ENCODE measurements around the gene PAK6. TPM values are rescaled to one million over a fixed set of nuclear protein-coding genes. Genes with fewer than 3 reads are reported as not detected.

PAK6 gene
- polyA plus RNA-seq, 3 donors: 0.03 TPM; not detected in 2

- peak in 2 of 3 donors; percentile 43 to 50 for DNase-seq
- intact Hi-C loops (cut with micrococcal nuclease): loop anchor here in 1 of 2 donors (1.0 to 2.0 kb wide), 2 partner anchors 9 to 13 kb away; no protein-coding TSS in a partner anchor
- Mint-ChIP-seq H3K27me3 (ENCODE audit: low read depth in 3 of 3) (peaks cover 0 to 9% (median 2%) of the 10 kb centered on the region in 3 donors), H3K4me3 (peak overlapping the region; percentile 92 to 93), H3K9me3 (peaks cover 0 to 3% (median 0%) of the 10 kb centered on the region in 7 donors), H3K36me3 (peaks cover 39 to 41% of the 10 kb centered on the region in 2 donors), H3K4me1 (peaks cover 69% of the 10 kb centered on the region), H3K27ac (peak overlapping the region; percentile 68 to 85 (median 74))
- Histone ChIP-seq H3K27me3 (ENCODE audit: control insufficient read depth in 2 of 2, insufficient read depth in 2 of 2, low read length in 2 of 2) (no peaks in the 10 kb centered on the region), H3K36me3 (replicated peaks in 1 of 2; ENCODE audit: control insufficient read depth in 1 of 2, insufficient read depth in 2 of 2, low read length in 2 of 2) (peaks cover 3 to 29% of the 10 kb centered on the region in 2 donors), H3K79me2 (ENCODE audit: insufficient read depth, low read length) (peaks cover 34% of the 10 kb centered on the region), H3K4me3 (replicated peaks in 1 of 3; ENCODE audit: low read depth in 2 of 3, low read length in 3 of 3) (peak overlapping the region; percentile 63 to 82 (median 68)), H3K9ac (ENCODE audit: insufficient read depth, low read length, poor library complexity, severe bottlenecking) (no peak overlapping the region), H3K4me2 (replicated peaks; ENCODE audit: extremely low read depth, low read length, poor library complexity, severe bottlenecking) (peak overlapping the region; percentile 93), H2AFZ (ENCODE audit: insufficient read depth, low read depth, low read length, poor library complexity, severe bottlenecking) (no peak overlapping the region), H4K20me1 (ENCODE audit: insufficient read depth, low read length) (peaks cover 3% of the 10 kb centered on the region), H3K27ac (ENCODE audit: low read depth in 1 of 2, low read length in 2 of 2) (peak overlapping the region in 1 of 2 donors; percentile 72), H3K9me3 (replicated peaks in 1 of 2; ENCODE audit: control insufficient read depth in 1 of 2, insufficient read depth in 1 of 2, low read length in 2 of 2) (no peaks in the 10 kb centered on the region), H3K4me1 (ENCODE audit: control insufficient read depth in 1 of 2, insufficient read depth in 2 of 2, low read length in 2 of 2) (peaks cover 44 to 63% of the 10 kb centered on the region in 2 donors)
- TF ChIP-seq, protein P1, sequence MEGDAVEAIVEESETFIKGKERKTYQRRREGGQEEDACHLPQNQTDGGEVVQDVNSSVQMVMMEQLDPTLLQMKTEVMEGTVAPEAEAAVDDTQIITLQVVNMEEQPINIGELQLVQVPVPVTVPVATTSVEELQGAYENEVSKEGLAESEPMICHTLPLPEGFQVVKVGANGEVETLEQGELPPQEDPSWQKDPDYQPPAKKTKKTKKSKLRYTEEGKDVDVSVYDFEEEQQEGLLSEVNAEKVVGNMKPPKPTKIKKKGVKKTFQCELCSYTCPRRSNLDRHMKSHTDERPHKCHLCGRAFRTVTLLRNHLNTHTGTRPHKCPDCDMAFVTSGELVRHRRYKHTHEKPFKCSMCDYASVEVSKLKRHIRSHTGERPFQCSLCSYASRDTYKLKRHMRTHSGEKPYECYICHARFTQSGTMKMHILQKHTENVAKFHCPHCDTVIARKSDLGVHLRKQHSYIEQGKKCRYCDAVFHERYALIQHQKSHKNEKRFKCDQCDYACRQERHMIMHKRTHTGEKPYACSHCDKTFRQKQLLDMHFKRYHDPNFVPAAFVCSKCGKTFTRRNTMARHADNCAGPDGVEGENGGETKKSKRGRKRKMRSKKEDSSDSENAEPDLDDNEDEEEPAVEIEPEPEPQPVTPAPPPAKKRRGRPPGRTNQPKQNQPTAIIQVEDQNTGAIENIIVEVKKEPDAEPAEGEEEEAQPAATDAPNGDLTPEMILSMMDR (IDR thresholded peaks at IDR 0.05): no peak
- no CpG with 5 or more reads among the region's 2 CpGs for WGBS (ENCODE audit: insufficient coverage)
Observed at GRCh38 chr15:40325700-40326099, 86.8 kb downstream of the PAK6 start.

Other genes starting within 250 kb of the PAK6 start
- gene SRP14, start 199.9 kb upstream of the PAK6 start, polyA plus RNA-seq: 100 to 1,000 TPM; 181 to 548 (median 525) TPM
- gene BMF, start 130.2 kb upstream of the PAK6 start, polyA plus RNA-seq: 10 to 100 TPM in 1 of 3 donors, 1 to 10 TPM in 2; 5.6 to 59.6 (median 6.5) TPM
- gene BUB1B, start 78.0 kb upstream of the PAK6 start, polyA plus RNA-seq: under 1 TPM in 2 of 3 donors, not detected in 1; 0.01 to 0.51 TPM
- gene ANKRD63, start 44.0 kb downstream of the PAK6 start, polyA plus RNA-seq: not detected
- gene PLCB2, start 68.9 kb downstream of the PAK6 start, polyA plus RNA-seq: 1,000 to 10,000 TPM in 1 of 3 donors, 10 to 100 TPM in 2; 56.5 to 1,191 (median 74.5) TPM
- 10 to 100 TPM in 1 of 3 donors, 1 to 10 TPM in 2; 5.1 to 19.6 (median 8.3) TPM for gene INAFM2, start 84.6 kb downstream of the PAK6 start, polyA plus RNA-seq
- gene CCDC9B, start 101.9 kb downstream of the PAK6 start, polyA plus RNA-seq: 1 to 10 TPM in 1 of 3 donors, under 1 TPM in 2; 0.13 to 2.2 (median 0.39) TPM
- not detected for gene PHGR1, start 112.0 kb downstream of the PAK6 start, polyA plus RNA-seq
- gene DISP2, start 119.2 kb downstream of the PAK6 start, polyA plus RNA-seq: under 1 TPM in 2 of 3 donors, not detected in 1; 0.01 TPM
- gene KNSTRN, start 143.7 kb downstream of the PAK6 start, polyA plus RNA-seq: 1 to 10 TPM; 5.4 to 10.0 (median 7.9) TPM
- 10 to 100 TPM; 28.6 to 46.3 (median 31.3) TPM for gene IVD, start 166.7 kb downstream of the PAK6 start, polyA plus RNA-seq
- 1 to 10 TPM in 1 of 3 donors, under 1 TPM in 2; 0.67 to 8.9 (median 0.79) TPM for gene BAHD1, start 201.9 kb downstream of the PAK6 start, polyA plus RNA-seq
- gene CHST14, start 231.9 kb downstream of the PAK6 start, polyA plus RNA-seq: 1 to 10 TPM in 2 of 3 donors, under 1 TPM in 1; 0.85 to 5.2 (median 1.2) TPM